GM12892 (cell line): ENCODE measurements around the gene TRIM63.

Experiments
- POLR2A ChIP-seq: IDR thresholded peaks from 2 replicates; pipeline ENCODE4 v1.6.1; 2011; ENCODE audit warnings: low read depth, low read length, control low read depth
- POLR2AphosphoS5 ChIP-seq: IDR thresholded peaks from 2 replicates; pipeline ENCODE4 v1.6.1; 2011; ENCODE audit warnings: low read depth, low read length, control low read depth
- TAF1 ChIP-seq: IDR thresholded peaks from 2 replicates; pipeline ENCODE4 v1.6.1; 2011; ENCODE audit warnings: low read depth, mild to moderate bottlenecking, control low read depth, low read length, borderline replicate concordance

- TF ChIP-seq POLR2AphosphoS5 (no peak), POLR2A (no peak), TAF1 (no peak)
Measured at GRCh38 chr1:26019641-26020315, 47.7 kb downstream of the TRIM63 start.
